CD1c-positive myeloid dendritic cell (primary cell): Measurements from ENCODE around the gene NIT1.
"Not testable (repeated sequence)": the region's sequence is repeated elsewhere in the genome, so short reads cannot be mapped to it uniquely, and the experiment has no call there.

Experiments
- DNase-seq: peaks from one replicate; pipeline ENCODE4 v3.0.0-alpha.2; 2016; ENCODE audit errors: extremely low spot score

The NIT1 gene

DNA sequence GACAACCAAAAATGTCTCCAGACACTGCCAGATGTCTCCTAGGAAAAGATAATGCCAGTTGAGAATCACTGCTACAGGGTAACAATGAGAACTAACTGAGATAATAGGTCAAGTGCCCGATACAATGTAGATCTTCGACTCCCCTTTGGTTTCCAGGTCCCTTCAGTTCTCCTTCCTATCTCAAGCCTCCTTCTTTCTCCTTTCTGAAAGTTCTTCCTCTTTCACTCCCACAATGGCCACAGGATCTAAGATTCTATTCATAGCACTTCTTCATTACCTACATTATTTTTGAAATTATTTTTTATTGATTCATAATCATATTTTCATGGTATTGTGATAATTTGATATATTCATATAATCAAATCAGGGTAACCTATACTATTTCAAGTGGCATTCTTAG, 6.4 kb upstream of the NIT1 start:
- peak; percentile 59 for DNase-seq

DNA sequence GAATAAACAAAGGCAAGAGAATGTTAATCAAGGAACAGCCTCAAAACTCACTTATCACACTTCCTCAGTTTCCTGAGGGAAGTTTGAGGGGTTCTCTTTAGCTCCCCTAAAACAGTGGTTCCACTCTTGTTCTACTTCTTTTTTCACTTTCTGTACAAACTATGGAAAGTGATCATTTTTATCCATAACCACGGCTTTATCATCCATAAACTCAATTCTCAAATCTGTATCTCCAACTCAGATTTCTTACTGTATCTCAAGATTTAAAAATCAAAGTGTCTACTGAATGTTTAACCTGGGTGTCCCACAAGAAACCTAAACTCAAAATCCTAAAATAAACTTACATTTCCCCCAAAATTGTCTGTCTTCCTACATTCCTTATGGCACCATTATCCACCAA, 4.0 kb upstream of the NIT1 start:
- no peak for DNase-seq

DNA sequence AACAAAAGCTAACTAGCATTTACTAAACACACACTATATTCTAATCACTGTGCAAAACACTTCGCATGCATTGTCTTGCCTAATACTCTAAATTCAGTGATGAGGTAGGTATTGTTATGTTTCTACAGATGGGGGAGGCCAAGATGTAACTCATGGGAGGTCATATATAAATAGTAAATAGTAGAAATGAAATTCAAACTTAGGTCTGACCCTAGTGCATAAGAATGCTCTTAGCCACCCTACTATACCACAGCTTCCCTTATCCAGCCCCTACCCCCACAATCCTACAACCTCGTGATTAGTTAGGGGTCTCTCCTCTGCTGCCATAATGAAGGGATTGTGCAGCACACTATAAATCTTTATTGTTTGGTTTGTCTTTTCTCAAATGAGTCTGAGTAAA, 3.3 kb upstream of the NIT1 start:
- DNase-seq = no peak

DNA sequence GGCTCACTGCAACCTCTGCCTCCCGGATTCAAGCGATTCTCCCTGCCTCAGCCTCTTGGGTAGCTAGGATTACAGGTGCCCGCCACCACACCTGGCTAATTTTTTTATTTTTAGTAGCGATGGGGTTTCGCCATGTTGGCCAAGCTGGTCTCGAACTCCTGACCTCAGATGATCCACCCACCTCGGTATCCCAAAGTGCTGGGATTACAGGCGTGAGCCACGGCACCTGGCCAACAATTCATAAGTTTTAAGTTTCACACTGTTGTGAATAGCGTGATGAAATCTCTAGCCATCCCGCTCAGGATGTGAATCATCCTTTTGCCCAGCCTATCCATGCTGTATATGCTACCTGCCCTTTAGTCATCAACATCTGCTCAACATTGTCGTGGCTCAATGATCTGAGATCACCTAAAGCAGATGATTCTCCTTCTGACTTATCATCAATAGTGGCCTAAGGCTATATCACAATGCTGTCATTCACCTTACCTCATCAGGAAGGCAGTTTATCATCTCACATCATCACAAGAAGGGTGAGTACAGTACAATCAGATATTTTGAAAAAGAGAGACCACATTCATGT, 2.7 kb upstream of the NIT1 start:
- no peak for DNase-seq

DNA sequence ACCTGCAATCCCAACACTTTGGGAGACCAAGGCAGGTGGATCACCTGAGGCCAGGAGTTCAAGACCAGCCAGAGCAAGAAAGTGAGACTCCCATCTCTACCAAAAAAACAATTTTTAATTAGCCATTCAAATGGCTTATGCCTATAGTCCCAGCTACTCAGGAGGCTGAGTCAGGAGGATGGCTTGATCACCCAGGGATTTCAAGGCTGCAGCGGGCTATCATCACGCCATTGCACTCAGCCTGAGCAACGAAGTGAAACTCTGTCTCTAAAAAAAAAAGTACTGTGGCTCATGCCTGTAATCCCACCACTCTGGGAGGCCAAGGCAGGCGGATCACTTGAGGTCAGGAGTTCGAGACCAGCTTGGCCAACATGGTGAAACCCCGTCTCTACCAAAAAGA, 1.9 kb upstream of the NIT1 start:
- DNase-seq = not testable (repeated sequence)

DNA sequence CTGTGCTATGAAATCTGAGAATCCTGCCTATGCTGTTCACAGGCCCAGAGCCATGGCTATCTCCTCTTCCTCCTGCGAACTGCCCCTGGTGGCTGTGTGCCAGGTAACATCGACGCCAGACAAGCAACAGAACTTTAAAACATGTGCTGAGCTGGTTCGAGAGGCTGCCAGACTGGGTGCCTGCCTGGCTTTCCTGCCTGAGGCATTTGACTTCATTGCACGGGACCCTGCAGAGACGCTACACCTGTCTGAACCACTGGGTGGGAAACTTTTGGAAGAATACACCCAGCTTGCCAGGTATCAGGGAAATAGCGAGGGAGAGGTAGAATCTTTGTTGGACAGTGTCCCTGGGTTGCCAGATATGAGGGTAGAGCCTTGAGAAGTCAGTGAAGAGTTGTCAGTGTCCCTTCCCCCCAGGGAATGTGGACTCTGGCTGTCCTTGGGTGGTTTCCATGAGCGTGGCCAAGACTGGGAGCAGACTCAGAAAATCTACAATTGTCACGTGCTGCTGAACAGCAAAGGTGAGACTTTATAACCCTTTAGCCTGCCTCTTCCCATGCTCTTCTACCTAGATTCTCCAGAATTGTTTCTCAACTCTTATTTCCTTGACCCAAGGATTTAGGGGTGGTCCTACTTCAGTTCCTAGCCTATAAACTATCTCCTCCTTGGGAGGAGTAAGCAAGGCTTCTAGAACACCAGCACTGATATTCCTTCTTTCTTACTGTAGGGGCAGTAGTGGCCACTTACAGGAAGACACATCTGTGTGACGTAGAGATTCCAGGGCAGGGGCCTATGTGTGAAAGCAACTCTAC, 1.4 kb downstream of the NIT1 start:
- DNase-seq = peak; percentile 66

DNA sequence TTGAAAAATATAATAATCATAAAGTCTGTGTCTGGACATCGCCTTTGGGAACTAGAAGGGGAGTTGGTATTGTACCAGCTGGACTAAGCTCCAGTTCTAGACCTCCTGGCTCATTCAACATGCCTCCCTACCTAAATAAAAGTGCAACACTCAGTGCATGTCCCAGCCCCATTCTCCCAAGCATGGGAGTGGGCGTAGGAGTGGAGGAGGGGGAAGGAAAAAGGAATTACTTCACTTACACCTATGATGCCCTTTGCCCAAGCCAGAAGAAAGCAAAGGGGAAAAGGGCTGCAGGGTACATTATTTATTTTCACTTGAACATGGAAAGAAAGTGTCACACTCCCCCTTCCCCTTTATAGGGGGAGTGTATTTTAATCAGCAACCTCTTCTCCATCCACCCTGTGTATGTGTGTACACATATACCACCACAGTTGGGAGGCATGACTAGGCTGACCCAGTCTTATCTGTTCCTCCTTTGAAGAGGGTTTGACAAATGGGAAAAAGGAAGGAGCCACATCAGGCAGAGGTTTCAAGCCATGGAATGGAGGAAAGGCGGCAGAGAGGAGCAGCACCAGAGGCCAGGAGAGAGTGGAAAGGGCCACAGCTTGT, 3.2 kb downstream of the NIT1 start:
- DNase-seq = peak; percentile 51

DNA sequence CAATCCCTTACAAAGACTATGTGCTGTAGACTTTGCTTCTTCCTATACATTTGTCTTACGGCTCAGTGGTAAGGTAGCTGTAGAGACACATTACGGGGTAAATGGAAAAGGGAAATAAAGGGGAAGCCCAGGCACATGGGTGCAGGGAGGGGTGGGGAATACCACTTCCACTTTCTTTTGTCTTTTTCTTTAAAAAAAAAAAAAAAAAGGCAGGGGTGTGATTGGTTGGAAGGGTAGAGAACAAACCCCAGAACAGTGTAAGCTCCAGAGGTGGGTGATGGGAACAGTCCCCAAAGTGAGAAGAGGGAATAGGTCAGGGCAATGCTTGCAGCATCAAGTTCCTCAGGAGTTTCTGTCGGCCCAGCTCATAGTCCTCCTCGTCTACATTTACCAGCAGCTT, 3.9 kb downstream of the NIT1 start:
- DNase-seq = peak; percentile 68

DNA sequence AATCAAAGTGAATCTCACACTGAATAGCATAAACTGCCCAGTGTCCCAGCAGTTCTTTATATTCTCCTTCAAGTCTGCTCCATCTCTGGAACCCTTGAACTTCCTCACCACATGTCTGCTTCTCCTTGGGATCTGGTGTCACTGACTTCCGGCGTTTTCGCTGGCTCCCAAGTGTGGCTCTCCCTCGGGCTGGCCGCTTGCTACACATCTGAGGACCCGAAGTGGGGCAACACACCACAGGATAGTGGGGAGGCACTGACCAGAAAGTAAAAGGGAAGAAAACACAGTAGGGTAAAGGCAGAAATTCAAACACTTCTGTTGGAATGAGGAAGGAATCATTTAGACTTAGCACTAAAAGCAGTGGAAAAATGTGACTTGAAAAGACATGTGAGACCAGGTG, 5.1 kb downstream of the NIT1 start:
- DNase-seq = no peak

DNA sequence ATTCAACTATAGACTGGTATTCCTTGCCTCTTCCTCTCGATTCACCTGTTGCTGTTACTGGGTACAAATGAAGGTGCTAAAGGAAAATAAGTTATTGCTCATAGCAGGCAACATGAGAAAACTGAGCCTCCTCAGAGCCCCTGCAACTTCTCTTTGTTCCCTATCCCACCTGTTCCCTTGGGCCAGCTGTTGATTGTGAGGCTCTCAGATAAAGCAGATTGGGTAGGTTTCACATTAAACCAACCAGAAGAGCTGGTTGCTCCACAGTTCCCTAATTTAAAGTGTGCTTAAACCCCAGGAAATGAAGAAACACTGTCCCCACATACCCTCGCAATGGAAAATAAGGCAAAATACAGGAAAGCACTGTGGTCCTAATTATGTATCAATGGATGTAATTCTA, 9.7 kb downstream of the NIT1 start:
- DNase-seq = peak; percentile 27

DNA sequence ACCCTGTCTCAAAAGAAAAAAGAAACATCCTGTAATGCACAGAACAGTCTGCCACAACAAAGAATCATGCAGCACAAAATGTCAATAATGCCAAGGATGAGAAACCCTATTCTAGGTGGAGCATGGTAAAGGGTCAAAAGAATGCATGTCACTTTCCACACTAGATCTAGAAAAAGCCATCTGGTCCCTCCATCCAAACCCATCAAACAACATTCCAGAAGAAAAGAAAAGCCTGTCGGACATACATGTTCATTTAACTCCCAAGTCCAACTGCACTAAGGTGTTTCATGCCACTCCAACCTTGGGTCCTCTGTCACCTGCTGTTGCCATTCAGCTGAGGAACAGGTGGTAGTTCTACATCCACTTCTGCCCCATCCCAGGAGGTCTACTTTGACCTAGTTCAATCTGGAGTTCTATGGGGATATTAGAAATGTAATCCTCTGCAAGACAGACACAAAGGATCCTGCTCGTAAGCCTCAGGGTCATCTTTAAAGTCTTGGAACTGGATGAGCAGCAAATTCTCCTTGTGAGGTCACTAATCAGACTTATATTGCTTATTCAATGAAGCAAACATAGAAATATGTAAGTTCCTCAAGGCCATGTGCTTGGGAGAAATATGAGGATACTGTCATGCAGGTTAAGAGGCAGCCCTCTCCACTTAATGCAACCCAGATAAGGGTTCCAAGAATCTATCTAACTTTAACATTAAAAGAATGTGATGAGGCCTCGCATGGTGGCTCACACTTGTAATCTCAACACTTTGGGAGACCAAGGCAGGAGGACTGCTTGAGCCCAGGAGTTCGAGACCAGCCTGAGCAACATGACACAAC, 10.9 kb downstream of the NIT1 start:
- no peak for DNase-seq

DNA sequence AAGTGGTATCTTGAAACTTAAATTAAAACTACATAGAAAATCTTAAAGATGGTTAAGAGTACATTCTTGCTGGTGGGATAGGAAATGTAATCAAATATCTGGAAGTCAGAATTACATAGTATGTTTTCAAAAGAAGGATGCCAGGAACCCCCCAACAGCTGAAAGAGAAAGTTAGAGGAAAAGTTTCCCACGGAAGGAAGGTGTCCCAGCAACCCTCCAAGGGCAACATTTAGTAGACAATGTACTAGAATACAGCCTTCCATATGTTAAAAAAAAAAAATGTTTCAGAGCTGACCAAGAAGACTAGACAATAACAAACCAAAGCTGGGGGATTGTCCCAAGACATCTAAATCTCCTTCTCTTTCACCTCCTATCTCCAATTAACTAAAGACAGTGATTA, 12.4 kb downstream of the NIT1 start:
- DNase-seq = no peak

DNA sequence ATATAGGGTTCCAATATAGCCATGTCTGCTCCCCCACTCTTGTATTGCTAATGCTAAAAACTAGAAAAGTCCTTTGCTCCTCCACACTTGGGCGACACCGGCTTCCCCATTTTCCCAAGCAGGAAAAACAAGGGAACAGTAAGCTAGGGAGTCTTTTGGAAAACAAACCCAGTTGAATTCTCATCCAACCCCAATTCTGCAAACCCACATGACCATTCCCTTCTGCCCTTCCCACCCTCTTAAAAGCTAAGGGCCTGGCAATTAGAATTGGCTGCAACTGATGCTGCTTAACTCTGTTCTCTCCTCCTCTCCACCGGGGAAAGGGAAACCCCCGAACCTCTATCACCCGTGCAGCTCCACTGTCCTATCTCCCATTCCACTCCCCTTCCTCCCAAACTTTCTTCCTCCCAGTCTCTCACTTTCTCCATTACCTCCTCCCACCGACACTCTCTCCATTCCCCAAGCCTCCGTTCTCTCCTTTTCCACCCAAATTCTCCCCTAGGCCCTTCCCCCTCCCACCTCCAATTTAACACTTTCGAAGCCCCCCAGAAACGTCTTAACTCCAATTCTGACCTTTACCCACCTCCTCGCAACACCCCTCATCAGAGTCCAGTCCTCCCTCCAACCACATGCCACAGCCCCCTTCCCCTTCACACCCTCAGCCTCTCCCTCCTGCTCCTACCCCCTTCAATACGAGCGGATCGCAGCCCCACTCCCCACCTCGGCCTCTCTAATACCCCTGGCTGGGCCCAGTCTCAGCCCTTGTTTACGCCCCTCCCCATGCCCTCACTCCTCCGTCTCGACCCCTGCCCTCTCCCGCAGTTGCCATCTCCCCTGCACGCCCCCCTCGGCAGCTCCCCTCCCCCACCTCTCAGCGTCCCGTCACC, 13.9 kb downstream of the NIT1 start:
- DNase-seq = no peak

DNA sequence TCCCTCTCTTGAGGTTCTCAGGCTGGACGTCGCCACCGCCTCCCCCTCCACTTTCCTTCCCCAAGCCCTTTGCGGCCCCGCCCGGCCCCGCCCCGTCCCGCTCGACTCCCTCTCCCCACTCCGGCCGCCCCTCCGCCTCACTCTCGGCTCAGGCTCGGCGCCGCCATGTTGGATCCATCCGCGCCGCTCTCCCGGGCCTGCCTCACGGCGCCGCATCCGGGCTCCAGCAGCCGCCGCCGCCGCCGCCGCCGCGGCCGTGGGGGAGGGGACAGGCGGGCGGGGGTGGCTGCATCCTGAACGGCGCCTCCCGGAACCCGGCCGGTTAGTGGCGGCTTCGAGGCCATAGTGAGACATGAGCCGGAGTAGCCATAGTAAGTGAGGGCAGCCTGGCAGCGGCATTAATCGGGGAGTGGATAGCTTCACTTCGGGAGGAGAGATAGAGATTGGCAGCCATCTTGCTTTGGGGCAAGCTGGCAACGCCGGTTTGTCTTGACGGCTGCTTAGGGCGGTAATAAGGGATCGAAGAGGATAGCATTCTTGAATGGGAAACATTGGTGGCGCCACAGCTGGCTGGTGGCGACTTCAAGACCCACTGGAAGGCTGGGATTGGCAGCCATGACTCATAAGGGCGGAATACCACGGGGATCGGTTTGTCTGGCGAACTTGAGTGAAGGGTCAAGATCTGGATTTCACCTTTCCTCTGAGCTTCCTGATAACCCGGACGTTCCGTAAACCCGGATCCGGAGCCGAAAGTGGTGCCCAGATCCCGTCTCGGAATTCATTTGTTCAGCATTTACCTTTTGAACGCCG, 14.7 kb downstream of the NIT1 start, which contains the start of gene DEDD:
DEDD (minus strand) TSS at position 258 of the 810 bp plus-strand sequence. CDS start 8,205 bp downstream, outside the sequence.
- peak; percentile 95 for DNase-seq

DNA sequence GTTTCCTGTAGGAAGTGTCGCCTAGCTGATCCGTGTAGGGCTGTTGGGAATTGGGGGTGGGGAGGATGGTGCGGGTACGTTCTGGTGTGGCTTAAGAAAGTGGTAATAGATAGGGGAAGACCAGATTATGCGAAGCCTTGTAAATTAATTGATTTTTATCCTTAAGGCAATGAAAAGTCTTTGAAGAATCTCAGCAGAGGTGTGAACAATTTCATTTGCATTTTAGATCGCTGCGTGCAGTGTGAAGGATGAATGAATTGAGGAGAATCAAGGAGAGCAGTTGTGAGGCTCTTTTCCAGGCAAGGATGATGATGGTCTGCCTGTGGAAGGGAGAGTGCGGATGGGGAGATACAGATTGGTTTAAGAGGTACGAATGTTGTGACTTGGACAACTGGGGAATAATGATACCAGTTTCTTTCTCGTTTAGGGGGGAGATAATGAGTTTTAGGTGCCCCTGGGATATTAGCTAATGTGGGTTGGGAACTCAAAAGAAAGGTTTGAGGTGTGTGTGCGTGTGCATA, 15.4 kb downstream of the NIT1 start:
- no peak for DNase-seq

DNA sequence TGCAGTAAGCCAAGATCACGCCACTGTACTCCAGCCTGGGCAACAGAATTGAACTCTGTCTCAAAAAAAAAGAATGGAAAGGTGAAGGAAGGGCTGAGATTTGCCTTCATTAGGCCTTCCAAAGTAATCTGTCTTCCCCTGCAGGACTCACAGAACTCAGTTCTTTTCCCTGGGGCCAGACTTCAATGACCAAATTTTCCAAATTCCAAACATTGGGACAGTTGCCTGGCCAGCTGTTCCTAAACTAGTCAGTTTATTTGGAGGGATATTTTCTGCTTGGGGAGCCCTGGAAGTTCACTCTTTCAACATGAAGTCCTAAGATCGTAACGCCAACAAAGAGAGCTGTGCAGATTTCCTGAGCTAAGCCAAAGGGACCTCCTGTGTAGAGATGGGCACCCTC, 20.0 kb downstream of the NIT1 start:
- no peak for DNase-seq

DNA sequence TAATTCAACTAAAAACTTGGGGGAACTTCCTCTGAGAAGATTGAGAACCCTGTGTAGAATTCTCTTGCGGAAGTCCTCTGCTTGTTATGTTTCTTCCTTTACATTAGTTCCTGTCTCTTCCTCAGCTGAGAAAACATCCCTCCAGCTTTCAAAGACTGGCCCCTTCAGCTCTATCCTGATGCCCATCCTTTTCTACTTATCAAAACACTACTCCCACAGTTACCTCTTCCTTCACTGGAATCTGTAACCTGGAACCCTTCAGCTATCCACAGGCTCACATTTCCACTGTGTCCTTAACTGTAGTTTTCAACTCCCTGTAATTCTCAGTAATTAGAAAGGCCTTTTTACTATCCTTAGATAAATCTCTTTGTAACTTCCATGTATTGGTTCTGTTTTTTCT, 20.5 kb downstream of the NIT1 start:
- DNase-seq = no peak

DNA sequence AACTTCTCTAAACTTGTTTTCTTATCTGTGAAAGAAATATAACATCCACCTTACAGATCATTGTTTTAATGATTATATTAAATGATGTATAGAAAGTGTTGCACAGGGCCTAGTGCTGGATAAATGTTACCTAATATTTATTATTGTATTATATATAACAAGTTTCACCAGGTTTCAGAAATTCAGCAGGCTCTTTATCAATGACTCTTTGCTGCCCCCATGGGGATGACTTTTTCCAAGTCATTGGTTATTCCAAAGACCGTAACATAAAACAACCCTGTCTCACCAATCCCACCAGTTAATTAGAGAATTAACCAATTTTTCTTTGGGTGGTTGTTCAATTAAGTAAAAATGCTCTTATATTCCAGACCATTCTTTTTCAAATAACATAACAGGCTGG, 21.9 kb downstream of the NIT1 start:
- DNase-seq = peak; percentile 70

DNA sequence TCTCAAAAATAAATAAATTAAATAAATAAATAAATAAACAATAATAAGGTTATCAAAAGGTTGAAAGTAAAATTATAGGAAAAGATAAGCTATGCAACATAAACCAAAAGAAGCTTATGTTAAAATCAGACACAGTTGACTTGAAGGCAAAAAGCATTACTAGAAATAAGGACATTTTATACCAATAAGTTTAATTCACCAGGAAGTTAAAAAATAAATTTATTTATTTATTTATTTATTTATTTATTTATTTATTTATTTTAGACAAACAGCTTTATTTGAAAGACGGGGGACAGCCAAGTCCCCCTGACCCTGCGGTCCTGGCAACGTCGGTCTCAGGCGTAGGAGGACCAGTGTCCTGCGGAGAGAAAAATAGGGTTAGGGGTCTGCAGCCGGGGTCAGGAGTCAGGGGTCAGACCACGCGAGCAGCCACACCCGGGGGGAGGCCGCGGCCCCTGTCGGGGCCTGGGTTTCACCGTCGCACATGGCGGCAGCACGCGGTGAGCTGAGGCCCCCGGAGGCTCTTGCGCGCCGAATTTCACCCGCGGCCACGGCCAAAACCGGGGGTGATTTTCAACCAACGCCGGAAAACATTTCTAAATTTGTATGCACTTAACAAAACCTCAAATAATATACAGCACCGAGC, 23.0 kb downstream of the NIT1 start:
- no peak for DNase-seq

DNA sequence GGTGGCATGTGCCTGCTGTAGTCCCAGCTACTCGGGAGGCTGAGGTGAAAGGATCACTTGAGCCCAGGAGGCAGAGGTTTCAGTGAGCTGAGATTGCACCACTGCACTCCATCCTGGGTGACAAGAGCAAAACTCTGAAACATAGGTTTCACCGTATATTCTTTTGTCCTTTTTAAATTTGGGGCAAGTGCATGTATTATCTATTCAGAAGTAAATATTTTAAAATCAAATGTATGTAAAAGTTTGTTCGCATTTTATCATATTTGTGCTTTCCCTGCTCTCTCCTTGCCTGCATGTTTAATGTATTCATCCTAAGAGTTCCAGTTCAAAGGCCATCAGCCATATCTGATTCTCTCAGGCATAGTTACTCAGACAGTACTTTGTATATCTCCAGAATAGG, 27.9 kb downstream of the NIT1 start:
- no peak for DNase-seq
